ENCODE measurements around the gene ARPC5.

The ARPC5 gene

DNA sequence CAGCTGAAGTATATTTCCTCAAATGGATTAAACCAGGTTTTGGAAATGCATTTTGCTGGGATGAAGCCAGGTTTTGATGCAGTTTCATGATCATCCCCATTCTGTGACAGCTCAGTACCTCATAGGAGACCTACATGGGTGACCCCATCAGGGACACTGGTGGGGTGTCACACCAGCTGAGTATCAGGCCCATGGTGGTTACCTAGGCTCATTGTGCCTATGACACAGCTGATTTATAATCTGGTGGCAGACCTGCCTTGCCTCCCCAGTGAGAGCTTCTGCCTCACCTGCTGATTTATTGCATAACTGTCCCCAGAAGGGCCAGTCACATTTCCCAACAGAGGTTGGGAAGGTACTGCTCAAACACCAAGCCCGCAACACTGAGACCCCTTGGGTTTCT is 49.1 kb downstream of the ARPC5 start:
- in situ Hi-C loops (cut with MboI; ENCODE audit: low pct_unique_long_range_greater_than_20kb, low sequenced_read_pairs, unreplicated experiment) = no loop called here
- TF ChIP-seq, protein P1, sequence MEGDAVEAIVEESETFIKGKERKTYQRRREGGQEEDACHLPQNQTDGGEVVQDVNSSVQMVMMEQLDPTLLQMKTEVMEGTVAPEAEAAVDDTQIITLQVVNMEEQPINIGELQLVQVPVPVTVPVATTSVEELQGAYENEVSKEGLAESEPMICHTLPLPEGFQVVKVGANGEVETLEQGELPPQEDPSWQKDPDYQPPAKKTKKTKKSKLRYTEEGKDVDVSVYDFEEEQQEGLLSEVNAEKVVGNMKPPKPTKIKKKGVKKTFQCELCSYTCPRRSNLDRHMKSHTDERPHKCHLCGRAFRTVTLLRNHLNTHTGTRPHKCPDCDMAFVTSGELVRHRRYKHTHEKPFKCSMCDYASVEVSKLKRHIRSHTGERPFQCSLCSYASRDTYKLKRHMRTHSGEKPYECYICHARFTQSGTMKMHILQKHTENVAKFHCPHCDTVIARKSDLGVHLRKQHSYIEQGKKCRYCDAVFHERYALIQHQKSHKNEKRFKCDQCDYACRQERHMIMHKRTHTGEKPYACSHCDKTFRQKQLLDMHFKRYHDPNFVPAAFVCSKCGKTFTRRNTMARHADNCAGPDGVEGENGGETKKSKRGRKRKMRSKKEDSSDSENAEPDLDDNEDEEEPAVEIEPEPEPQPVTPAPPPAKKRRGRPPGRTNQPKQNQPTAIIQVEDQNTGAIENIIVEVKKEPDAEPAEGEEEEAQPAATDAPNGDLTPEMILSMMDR (IDR thresholded peaks at IDR 0.05; ENCODE audit: extremely low read depth, insufficient read depth, missing control alignments) = no peak
- no peak for DNase-seq (ENCODE audit: low spot score)

DNA sequence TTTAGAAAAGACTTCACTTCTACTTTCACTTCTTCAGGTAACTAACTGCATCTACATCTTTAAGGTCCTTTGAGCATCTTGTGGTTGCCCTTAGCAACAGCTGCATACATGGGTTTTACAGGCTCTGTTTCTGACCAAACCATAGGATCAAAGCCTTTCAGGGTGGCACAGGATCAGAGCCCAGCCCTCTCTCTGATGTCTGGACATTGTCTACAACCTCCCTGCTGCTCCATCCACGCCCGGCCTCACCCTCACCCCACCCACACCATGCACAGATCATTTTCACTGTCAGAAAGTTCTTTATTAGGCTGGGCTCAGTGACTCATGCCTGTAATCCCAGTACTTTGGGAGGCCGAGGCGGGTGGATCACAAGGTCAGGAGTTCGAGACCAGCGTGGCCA is 50.5 kb downstream of the ARPC5 start:
- TF ChIP-seq, protein P1 (IDR thresholded peaks at IDR 0.05; ENCODE audit: extremely low read depth, insufficient read depth, missing control alignments) = no peak
- DNase-seq (ENCODE audit: low spot score) = no peak
- in situ Hi-C loops (cut with MboI; ENCODE audit: low pct_unique_long_range_greater_than_20kb, low sequenced_read_pairs, unreplicated experiment) = no loop called here

DNA sequence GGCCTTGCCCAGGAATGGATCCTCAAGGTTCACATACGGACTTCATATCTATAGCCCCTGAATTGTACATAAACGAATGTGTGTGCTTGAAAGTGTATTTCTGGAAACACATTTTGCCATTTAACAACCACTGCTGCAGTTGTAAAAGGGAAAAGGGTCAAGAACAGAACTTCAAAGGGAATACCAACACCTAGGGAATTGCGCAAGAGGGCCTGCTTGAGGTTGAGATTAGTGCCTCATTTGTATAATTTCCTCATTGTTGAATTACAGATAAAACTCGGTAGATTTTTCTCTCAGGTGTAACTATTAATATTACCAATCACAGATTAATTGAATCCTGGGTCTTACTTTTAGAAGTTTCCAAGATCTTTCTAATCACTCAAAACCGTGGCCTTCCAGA is 51.4 kb downstream of the ARPC5 start:
- TF ChIP-seq, protein P1 (IDR thresholded peaks at IDR 0.05; ENCODE audit: extremely low read depth, insufficient read depth, missing control alignments) = no peak
- no peak for DNase-seq (ENCODE audit: low spot score)
- in situ Hi-C loops (cut with MboI; ENCODE audit: low pct_unique_long_range_greater_than_20kb, low sequenced_read_pairs, unreplicated experiment) = no loop called here

DNA sequence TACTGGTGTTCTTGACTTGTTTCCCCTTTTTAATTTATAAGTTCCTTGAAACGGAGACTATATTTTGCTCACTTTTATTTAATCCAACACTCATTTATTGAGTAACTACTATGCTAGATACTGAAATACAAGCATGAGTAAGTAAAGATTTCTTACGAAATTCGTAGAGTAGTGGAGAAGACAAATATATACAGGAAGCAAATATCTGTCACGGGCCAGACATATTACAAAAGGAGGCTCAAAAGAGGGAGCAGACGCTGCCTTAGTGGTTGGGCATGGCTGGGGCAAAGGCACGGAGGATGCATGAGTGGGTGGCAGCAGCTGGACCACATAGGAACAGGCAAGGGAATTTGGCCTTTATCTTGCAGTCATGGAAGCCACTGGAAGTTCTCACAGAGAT is 52.1 kb downstream of the ARPC5 start:
- no peak for DNase-seq (ENCODE audit: low spot score)
- in situ Hi-C loops (cut with MboI; ENCODE audit: low pct_unique_long_range_greater_than_20kb, low sequenced_read_pairs, unreplicated experiment) = no loop called here
- TF ChIP-seq, protein P1 (IDR thresholded peaks at IDR 0.05; ENCODE audit: extremely low read depth, insufficient read depth, missing control alignments) = no peak

DNA sequence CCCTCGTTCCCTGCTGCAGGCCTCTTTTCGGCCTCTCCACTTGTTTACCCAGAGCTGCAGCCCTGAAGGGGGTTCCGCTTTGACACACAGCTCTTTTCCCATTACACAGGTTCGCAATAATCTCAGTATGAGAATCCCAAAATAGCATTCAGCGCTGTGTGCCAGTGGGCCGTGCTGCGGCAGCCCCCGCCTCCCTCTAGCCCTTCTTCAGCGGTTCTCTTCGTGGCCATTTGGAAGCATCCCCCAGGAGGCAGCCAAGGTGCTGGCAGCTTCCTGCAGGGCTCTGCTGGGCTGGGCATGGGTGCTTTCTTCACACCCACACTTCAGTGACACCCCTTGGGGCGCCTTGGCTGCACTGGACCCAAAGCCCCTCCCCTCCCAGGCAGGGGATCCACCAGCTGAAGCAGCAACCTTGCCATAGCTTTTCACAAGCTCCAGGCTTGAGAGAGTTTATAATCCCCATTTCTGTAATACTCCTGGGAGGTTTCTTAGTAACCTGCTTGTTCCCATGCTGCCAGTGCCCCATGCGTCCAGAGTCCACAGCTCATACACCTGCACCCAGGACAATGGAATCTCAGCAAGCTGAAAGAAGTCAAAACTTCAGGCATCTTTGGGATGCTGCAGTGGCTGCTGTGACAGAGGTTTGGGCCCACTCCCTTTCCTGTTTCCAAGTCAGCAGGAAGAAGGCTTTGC is 53.4 kb downstream of the ARPC5 start:
- DNase-seq (ENCODE audit: low spot score) = no peak
- TF ChIP-seq, protein P1 (IDR thresholded peaks at IDR 0.05; ENCODE audit: extremely low read depth, insufficient read depth, missing control alignments) = no peak
- in situ Hi-C loops (cut with MboI; ENCODE audit: low pct_unique_long_range_greater_than_20kb, low sequenced_read_pairs, unreplicated experiment) = no loop called here

DNA sequence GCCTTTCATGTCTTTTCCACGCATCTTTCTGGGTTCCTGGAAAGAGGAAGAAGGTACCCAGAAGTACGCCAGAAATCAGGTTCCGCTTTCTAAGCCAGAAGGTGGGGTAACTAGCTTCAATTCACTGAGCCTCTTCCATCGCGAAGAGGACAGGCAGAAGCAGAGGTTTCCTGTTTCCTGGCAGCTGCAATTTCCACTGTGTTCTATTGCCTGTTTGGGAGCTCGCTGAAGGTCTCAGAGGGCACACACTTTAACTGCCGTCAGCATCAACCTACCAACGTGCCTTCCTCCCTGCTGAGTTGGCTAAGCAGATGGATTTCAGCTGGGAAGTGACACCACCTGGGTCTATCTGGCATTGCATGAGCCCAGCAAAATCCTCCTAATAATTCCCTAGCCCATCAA is 55.3 kb downstream of the ARPC5 start:
- peak; percentile 41 for DNase-seq (ENCODE audit: low spot score)
- in situ Hi-C loops (cut with MboI; ENCODE audit: low pct_unique_long_range_greater_than_20kb, low sequenced_read_pairs, unreplicated experiment) = no loop called here
- TF ChIP-seq, protein P1 (IDR thresholded peaks at IDR 0.05; ENCODE audit: extremely low read depth, insufficient read depth, missing control alignments) = no peak

Data from GM13977 (cell line).